GM20431 (cell line): Measurements from ENCODE around the gene SLC25A3.
"Not testable (repeated sequence)": the region's sequence is repeated elsewhere in the genome, so short reads cannot be mapped to it uniquely, and the experiment has no call there.

ENCODE experiments used
- in situ Hi-C: fragments of 300-500 bp; cut with MseI, MboI; formaldehyde crosslinking; loops from one replicate; pipeline ENCODE4 v1.15.0; 2020; ENCODE audit warnings: low sequenced_read_pairs; ENCODE audit not compliant: unreplicated experiment

SLC25A3 gene

DNA sequence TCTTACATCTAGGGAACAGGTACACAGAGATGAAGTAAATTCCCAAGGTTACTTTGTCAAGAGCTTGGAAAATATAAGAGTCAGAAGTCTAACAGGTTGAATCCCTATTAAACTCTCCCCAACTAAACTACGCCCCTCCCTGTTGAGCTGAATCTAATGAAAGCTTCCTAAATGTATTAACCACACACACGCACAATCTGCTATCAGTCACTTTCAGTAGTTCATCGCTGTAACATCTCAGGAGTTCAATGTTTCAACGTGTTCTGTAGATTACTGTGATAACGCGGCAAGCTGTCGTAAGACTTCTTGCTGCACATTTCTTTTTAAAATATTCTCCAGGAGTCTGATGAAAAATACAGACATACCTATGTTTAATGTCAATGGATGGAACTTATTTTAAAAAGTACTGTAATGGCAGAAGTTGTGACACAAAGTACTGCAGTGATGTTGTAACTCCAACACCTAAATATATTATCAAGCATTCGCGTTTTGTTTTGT lies 612 bp upstream of the SLC25A3 start:
- in situ Hi-C loops: no loop called here

DNA sequence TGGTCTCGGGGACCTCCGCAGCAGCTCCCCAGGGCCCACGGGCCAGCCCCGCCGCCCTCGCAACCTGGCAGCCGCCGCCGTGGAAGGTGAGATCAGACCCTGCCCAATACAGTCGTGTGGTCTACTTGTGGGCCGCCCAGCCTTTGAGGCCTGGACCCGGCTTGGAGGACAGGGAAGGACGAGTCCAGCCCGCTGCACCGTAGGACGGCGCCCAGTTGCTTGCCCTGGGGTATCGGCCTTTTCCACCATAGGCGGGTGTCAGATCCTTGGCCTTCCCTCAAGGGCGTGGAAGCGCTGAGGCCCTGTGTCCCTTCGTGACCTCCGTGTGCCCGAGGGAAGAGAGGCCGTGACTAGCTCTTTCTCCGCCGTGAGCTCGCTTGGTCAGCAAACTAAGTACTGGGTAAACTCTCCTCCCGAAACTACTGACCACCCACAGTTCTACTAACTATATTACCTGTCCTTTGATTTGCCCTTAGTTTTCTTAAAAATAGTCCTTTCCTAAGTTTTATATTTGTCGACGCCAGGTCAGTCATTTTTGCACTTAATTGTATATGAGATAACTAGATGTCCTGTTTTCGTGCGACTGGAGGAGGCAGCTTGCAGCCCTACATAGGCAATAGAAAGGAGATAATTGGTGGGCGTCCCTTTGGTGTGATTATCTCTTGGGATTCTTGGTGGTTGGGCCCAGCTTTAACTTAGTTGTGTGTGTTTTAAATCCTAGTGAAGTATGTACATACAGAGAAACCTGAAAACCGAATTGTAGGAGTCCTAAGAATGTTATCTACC lies 757 bp downstream of the SLC25A3 start:
- in situ Hi-C loops: no loop called here

- in situ Hi-C loops: no loop called here
Observed at GRCh38 chr12:98595243-98595988, 1.9 kb downstream of the SLC25A3 start.

DNA sequence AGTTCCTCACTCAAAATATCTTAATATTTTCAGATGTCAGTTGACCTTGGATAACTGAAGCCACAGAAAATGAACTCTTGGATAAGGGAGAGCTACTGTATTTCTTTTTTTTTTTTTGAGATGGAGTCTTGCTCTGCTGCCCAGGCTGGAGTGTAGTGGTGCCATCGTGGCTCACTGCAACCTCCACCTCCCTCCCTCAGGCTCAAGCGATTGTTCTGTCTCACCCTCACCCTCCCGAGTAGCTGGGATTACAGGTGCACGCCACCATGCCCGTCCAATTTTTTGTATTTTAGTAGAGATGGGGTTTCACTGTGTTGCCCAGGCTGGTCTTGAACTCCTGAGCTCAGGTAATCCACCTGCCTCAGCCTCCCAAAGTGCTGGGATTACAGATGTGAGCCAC lies 3.8 kb downstream of the SLC25A3 start:
- in situ Hi-C loops: not testable (repeated sequence)

- in situ Hi-C loops: no loop called here
Observed at GRCh38 chr12:98601924-98602323, 8.4 kb downstream of the SLC25A3 start.

DNA sequence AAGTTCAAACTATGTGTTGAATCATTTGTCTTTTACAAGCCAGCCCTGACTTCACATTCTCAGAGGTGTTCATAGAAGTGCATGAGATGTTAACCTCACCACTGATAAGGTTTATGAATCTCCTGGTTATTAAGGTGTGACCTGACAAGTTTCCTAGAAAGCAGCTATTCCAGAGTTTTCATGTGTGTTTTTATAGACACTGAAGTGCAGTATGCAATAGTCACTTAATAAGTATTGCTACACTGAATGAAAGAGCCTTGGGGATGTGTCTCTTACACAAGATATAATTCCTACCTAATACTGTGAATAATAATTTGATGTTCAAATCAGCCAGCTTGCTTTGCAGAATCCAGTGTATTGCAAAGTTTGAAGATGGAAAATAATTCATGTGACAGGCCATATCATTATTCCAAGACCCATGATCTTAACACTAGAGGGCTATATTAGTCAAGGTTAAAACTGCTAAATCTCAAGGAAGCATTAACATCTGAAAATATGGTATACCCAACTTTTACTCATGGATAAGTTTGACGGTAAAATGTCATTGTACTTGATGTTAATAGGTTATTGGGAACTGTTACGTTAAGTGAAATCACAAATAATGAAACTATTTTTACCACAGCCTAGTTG lies 13.0 kb downstream of the SLC25A3 start:
- in situ Hi-C loops: no loop called here

- in situ Hi-C loops: no loop called here
Observed at GRCh38 chr12:98610596-98610995, 17.1 kb downstream of the SLC25A3 start.

DNA sequence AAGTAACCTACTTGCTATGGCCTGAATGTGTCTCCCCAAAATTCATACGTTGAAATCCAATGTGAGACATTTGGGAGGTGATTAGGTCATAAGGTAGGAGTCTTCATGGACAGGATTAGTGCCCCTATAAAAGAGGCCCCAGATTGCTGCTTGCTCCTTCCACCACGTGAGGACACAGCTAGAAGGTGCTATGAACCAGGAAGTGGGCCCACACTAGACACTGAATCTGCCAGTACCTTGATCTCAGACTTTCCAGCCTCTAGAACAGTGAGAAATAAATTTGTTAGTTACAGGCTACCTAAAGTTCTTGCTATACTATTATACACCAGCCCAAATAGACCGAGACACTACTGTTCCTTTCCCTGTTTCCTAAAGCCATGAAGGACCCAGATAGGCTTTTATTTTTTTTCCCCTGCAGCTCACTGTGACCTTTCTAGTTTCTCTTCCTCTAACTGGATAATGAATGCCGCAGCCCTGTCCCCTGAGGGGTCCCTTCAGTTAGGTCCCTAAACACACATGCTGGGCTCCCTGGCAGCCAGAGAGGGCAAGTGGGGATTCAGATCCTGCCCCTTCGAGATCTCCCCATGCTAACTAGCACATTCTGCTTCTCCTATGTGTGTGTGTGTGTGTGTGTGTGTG lies 19.3 kb downstream of the SLC25A3 start:
- in situ Hi-C loops: no loop called here

DNA sequence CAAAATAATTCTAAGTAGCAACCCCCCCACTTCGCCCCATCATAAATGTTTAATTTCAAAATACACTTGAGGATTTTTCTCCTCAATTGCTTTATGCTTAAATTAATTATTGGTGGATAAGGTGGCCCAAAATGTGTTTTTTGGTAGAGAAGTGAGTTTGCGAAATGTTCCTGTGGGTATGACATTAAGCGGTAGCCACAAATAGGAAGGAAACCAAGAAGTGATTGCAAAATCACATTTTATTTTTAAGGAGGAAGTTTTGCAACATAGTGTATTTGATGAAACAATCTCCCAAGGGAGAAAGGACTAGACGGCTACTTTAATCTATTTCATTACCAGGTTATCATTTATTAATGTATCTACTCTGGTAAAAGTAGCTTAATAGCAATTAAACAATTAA lies 25.5 kb downstream of the SLC25A3 start:
- in situ Hi-C loops: no loop called here

- in situ Hi-C loops: no loop called here
Observed at GRCh38 chr12:98635657-98636323, 42.3 kb downstream of the SLC25A3 start.

- in situ Hi-C loops: no loop called here
Observed at GRCh38 chr12:98637068-98637467, 43.6 kb downstream of the SLC25A3 start.

- in situ Hi-C loops: no loop called here
Observed at GRCh38 chr12:98638009-98638408, 44.5 kb downstream of the SLC25A3 start.

- in situ Hi-C loops: no loop called here
Observed at GRCh38 chr12:98639491-98639890, 46.0 kb downstream of the SLC25A3 start.

GRCh38 chr12:98642801-98643200 lies 49.3 kb downstream of the SLC25A3 start:
- in situ Hi-C loops: not testable (repeated sequence)

DNA sequence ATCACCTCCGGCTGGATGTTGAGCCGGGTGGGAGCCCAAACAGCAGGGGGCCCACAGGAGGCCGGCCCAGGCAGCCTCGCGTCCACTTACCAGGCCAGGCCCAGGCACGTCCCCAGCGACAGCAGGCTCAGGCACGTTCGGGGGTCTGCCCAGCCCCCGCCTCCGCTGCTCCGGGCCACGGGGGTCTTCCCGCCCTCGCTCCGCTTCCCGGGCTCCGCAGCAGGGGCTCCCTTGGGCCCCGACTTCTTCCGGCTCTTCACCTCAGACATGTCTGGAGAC lies 50.9 kb downstream of the SLC25A3 start:
- in situ Hi-C loops: no loop called here

- in situ Hi-C loops: no loop called here
Observed at GRCh38 chr12:98644712-98645571, 51.5 kb downstream of the SLC25A3 start, which contains the start of the genes APAF1 and IKBIP. Gene APAF1, plus strand, starts transcription at chr12:98645290. Its CDS starts 3,070 bp downstream, at chr12:98648360. Gene IKBIP, minus strand, starts transcription at chr12:98644788. Its CDS starts 87 bp downstream, at chr12:98644701.

DNA sequence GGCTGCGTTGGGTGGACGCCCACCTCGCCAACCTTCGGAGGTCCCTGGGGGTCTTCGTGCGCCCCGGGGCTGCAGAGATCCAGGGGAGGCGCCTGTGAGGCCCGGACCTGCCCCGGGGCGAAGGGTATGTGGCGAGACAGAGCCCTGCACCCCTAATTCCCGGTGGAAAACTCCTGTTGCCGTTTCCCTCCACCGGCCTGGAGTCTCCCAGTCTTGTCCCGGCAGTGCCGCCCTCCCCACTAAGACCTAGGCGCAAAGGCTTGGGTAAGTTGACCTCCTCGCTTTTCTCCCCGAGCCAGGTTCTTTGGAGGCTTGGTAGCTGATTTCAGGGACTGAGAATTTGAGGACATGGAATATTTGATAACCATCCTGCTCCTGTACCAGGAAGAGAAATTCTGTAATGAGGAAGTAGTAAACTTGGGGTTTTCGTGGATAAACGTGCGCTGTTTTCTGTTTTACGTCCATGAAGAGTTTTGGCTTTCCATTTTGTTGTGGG lies 52.1 kb downstream of the SLC25A3 start:
- in situ Hi-C loops: no loop called here

GRCh38 chr12:98646294-98647090 lies 53.0 kb downstream of the SLC25A3 start:
- in situ Hi-C loops: no loop called here
